Measurements from ENCODE around the gene RRM2. TPM values are rescaled to one million over a fixed set of nuclear protein-coding genes. Genes with fewer than 3 reads are reported as not detected.

Gene RRM2
- total RNA-seq, 1 experiment from 2014 or later: 163 TPM

GRCh38 chr2:10135296-10136089 is 13.0 kb downstream of the RRM2 start:
- Histone ChIP-seq H3K4me2 (ENCODE audit: insufficient read depth, insufficient read length, low read length) (no peak overlapping the region), H3K4me1 (ENCODE audit: insufficient read depth, low read length) (peaks cover 3% of the 10 kb centered on the region; the same call in 1 of the 2 replicates), H3K9me3 (ENCODE audit: control insufficient read depth, low read depth, low read length) (no peaks in the 10 kb centered on the region), H3K14ac (ENCODE audit: insufficient read depth, low read length) (no peak overlapping the region), H4K5ac (ENCODE audit: insufficient read length, low read depth, low read length) (no peak overlapping the region), H2BK15ac (ENCODE audit: low read depth, low read length) (no peak overlapping the region), H4K91ac (ENCODE audit: insufficient read length, low read depth, low read length) (no peak overlapping the region), H2BK12ac (ENCODE audit: insufficient read length, low read depth, low read length) (no peak overlapping the region), H3K79me2 (ENCODE audit: insufficient read depth, low read length) (no peaks in the 10 kb centered on the region), H3K79me1 (ENCODE audit: insufficient read depth, low read depth, low read length, poor library complexity, severe bottlenecking) (no peaks in the 10 kb centered on the region), H3T11ph (ENCODE audit: low read length) (no peak overlapping the region), H3K4ac (ENCODE audit: low read depth, low read length) (no peak overlapping the region), H4K8ac (replicated peaks; ENCODE audit: insufficient read length, low read depth, low read length) (no peak overlapping the region), H4K20me1 (ENCODE audit: control insufficient read depth, insufficient read depth, insufficient read length) (no peaks in the 10 kb centered on the region), H3K56ac (ENCODE audit: insufficient read length, low read depth, low read length) (no peak overlapping the region), H3K23ac (ENCODE audit: insufficient read length, low read depth, low read length) (no peak overlapping the region), H2BK20ac (ENCODE audit: low read depth, low read length, poor library complexity, severe bottlenecking) (no peak overlapping the region), H3K23me2 (ENCODE audit: insufficient read length, low read depth, low read length, poor library complexity, severe bottlenecking) (no peaks in the 10 kb centered on the region), H3K9ac (ENCODE audit: extremely low read depth, insufficient read length, low read length) (no peak overlapping the region), H2BK5ac (ENCODE audit: insufficient read length, low read length) (no peak overlapping the region), H3K18ac (ENCODE audit: insufficient read length, low read depth, low read length) (no peak overlapping the region), H2AFZ (ENCODE audit: low read length) (no peak overlapping the region), H2BK120ac (ENCODE audit: low read depth, low read length, poor library complexity, severe bottlenecking) (no peak overlapping the region), H2AK5ac (ENCODE audit: insufficient read length, low read length) (no peak overlapping the region), H3K27ac (ENCODE audit: insufficient read length, low read depth, low read length) (no peak overlapping the region), H3K27me3 (ENCODE audit: insufficient read depth, low read length) (no peaks in the 10 kb centered on the region)
- peak overlapping the region in 1 of 3 experiments; percentile 48; a peak in 1 of 7 replicates for H3K27ac Mint-ChIP-seq
- no peak for DNase-seq
- no peaks in the 10 kb centered on the region for H3K9me3 Mint-ChIP-seq
- peaks cover 46 to 50% of the 10 kb centered on the region in 2 experiments for H3K4me1 Mint-ChIP-seq
- H3K36me3 Mint-ChIP-seq (ENCODE audit: insufficient read depth in 1 of 3, low read depth in 3 of 3): peaks cover 11 to 44% (median 38%) of the 10 kb centered on the region in 3 experiments; a peak in 6 of 7 replicates
- no peaks in the 10 kb centered on the region for H3K27me3 Mint-ChIP-seq (ENCODE audit: low read depth)
- no peak for TF ChIP-seq CTCF (conservative IDR thresholded peaks at IDR 0.05)
- no peak overlapping the region for H3K4me3 Mint-ChIP-seq
- WGBS (ENCODE audit: extremely low coverage, insufficient read length, low lambda C conversion rate): no CpG with 5 or more reads among the region's 9 CpGs
